ENCODE data around the gene ICE1.
"Not testable (repeated sequence)": the region's sequence is repeated elsewhere in the genome, so short reads cannot be mapped to it uniquely, and the experiment has no call there.

The ICE1 gene, protein sequence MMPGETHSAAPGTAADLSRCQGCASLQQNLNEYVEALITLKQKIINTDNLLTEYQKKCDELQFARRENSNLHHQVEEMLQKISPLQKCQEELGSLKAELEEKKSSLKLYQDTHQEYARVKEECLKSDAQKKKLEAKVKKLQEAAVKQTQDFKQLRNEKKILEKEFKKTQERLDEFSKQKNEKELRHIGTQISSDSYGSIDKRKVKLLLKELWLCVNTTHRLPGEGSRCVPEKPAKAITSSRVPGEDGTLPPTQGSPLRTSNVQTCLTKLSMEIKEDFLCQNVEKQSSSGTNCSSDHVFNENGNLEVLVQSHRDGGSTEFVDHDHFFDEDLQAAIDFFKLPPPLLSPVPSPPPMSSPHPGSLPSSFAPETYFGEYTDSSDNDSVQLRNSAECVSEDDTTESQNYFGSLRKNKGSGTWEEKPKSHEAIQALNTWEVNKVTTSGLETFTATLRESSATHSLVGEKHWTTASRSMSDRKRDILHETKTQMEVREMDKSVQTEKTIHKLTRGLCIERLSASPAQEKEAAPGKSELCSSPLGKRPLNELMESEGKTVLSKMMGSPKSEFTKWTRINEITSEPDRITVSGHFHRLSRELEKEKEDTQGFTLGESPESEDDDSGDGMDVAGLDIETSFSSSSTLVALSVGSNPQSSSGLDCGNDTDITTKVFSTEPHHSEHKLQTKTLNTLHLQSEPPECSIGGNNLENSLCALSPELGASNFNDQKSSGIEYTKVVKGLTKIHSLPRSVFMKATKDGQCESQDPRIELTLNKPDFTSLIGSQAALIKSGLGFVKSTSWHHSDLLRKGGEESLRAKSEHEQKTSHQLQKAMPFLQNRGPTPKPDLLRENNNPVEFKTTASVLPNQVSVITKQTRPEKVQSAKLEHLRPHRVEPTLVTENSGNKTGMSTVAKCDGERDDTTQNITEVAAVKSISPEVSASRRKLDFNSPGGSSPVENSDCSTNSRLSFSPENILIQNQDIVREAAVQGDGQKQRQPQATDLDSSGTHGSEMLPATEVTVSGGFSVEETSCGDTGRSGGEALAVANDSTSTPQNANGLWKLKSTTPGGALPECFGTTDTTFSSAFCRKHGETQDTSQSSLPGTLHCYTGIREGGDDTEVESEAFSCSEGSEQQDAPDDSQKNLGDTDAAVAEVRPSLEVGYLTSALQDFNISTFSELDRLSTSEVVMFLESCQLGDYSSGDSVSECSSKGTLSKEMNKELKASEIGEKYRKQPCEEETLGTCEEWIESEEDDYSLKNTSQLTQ (N-terminal part only)

DNA sequence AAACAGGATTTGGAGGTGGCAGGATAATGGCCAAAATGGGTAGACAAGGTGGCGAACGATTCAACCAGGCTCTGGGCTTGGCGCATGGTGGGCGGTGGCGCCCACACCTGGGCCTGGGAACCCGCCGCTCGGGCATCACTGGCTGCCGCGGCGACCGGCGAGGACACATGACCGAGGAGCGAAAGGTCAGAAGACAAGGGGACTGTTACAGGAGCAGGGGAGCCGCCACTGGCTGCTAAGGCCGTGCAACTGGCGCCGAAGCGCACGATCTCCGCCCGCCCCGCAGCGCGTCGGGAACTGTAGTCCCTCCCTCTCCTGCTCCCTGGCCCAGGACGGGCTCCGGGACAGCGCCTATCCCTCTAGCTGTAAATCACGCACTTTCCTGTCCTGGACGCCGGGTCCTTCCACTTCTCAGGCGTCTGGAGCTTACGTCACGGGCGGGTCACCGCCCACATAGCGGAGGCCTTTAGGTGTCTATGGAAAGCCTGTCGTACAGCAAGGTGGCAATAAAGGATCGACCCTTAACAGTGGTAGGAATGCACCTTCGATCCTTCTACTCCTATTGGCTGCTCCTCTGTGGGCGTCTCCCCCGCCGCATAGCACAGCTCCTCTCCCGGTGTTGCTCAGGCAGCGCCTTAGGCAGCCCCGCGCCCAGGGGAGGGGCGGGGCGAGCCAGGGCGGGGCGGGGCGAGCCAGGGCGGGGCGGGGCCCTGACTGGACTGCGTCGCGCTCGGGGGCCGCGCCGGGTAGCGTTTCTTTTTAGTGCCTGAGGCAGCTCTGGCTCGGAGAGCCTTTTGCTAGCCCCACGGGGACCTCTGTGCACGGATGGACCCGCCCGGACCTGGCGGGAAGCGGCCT, at the start of gene ICE1:
Gene ICE1 (plus strand): TSS at position 717 of the 858 bp plus-strand sequence. CDS start 239 bp downstream, outside the sequence.
- DNase-seq (ENCODE audit: low read depth): peak; percentile 97

- DNase-seq (ENCODE audit: low read depth): no peak
These were observed 49.5 kb upstream of the ICE1 start for GRCh38 chr5:5372930-5373329.

GRCh38 chr5:5373351-5373989, 49.0 kb upstream of the ICE1 start:
- DNase-seq (ENCODE audit: low read depth): no peak

DNA sequence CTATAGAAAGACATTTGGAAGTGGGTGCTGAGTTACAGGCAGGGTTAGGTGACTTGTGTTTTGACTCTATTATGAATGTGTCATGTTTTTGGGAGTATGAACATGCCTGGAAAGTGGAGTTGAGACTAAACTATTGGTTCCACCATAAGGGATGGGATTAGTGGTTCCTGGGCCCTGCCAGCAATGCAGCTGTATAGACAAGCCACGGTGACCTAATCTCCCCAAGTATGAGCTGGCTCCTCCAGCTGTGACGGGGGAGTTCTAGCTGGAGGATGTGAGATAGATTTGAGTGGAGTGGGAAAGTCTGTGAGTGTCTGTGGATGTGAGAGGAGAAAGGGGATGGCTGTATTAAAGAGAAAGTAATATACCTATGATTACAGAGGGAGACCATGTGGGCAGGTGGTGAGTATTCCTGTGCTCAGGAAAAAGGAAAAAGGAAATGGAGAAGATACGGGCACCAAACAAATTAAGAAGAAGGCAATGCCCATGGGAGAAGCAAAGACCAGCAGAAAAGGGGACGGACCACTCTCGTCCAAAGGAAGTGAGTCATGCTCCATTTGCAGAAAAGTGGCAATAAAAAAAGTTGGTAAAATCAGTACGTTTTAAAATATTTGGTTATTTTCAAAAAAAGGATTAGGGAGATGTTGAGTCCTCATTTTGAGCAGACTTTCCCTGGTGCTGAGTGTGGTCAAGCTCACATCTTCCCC, 48.3 kb upstream of the ICE1 start:
- DNase-seq (ENCODE audit: low read depth): peak; percentile 41

- no peak for DNase-seq (ENCODE audit: low read depth)
These were observed 44.7 kb upstream of the ICE1 start for GRCh38 chr5:5377780-5378179.

DNA sequence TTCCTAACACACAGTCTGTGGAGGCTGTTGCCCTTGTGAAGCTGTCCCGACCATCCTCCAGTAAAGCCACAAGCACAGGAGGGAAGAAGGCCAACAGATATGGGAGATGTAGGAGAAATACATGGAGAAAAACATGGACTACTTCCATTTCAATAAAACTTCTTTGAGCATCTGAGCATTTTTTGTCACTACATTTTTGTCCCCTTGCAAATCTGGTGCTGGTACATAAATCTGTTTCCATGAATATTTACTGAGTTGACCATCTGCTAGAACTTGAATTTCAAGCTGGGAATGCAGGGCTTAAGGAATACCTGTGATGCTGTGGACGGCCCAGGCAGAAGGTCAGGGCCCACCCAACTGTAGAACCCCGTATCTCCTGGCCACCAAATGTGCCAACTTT, 43.9 kb upstream of the ICE1 start:
- DNase-seq (ENCODE audit: low read depth): no peak

DNA sequence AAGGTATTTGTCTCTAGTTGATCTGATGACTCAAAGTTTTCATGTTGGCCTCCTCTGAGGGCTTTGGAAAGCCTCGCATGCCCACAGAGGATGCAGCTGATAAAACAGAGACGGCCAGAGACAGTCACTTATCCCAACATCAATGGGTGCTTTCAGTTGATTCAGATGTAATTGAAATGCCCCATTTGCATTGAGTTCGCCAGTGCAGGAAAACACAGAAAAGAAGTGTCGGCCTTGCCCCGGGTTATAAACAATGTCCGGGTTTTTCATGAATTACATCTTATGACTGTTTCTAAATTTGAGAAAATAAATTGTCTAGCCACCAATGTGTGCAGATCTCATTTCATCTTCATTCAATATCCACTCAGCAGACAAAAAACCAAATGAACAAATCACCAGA, 42.2 kb upstream of the ICE1 start:
- DNase-seq (ENCODE audit: low read depth): no peak

GRCh38 chr5:5381310-5381913, 41.1 kb upstream of the ICE1 start:
- DNase-seq (ENCODE audit: low read depth): no peak

DNA sequence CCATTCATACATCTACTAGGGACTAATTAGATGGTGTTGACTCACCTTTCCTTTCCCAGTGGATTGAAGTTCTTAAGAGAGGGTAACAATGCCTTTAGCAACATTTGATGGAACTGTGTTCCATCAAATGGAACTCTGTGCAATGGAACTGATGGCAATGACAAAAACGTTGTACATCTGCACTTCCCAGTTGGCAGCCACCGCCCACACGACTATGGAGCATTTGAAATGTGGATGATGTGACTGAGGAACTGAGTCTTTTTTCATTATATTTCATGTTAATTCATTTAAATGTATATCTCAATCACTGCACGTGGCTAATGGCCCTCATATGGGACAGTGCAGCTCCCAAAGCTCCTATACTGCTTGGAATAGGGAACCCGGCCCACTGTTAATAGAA, 39.0 kb upstream of the ICE1 start:
- no peak for DNase-seq (ENCODE audit: low read depth)

DNA sequence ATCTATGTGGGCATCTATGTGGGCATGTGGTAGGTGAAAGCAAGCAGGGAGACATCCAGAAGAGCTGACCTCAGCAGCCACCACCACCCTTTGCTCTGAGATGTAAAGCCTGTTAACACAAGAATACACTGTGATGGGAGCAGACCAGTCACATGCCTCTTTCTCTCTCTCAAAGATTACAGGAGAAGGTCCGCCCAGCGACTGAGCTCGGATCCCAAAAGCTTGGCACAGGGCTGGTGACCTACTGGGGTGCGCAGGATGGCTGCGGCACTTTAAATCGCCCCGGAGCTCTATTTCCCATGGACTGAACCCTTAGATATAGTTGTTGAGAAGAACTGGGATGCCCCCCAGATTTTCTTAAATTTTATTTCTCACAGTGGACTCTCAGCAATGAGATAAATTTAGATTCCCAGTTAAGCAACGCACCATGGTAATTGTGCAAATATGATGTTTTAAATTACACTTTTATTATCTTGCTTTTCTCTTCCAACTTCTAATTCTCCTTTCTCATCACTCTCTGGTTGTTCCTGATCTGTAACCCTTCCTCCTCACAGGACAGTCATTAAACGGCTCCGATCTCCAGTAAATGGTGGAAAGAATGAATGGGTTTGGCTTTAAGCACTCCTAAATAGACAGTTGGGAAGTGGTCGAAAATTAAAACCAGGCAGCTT, 37.7 kb upstream of the ICE1 start:
- no peak for DNase-seq (ENCODE audit: low read depth)

GRCh38 chr5:5385331-5385662, 37.2 kb upstream of the ICE1 start:
- no peak for DNase-seq (ENCODE audit: low read depth)

DNA sequence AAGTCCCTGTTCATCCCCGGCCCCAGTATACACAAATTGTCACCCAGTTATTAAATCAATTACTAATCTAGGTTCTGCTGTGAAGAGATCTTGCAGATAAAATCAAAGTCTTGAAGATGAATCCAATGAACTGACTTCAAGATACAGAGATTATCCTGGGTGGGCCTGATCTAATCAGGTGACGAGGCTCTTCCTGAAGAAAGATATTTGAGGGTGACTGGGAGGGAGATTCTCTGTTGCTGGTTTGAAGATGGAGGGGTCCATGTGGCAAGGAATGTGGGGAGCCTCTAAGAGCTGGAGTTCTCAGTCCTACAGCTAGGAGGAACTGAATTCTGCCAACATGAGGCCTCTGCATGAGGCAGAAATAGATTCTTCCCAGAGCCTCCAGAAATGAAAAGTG, 36.1 kb upstream of the ICE1 start:
- no peak for DNase-seq (ENCODE audit: low read depth)

DNA sequence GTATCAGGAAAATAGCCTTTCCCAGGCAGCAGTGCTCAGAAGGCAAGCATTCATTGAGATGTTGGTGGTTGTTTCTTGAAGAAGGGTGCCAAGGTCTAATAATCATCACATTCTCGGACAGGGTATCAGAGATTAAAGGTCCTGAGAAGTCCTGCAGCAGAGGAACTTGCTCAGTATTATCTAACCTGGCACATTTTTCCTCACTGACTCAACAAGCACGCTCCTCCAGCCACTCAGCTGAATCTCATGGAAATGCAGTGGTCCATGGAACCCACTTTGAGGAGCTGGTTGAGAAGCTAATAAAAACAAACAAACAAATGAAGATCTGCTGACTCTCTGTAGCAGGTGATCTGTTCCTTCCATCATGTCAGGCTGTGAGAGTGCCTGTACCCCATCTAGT, 35.3 kb upstream of the ICE1 start:
- no peak for DNase-seq (ENCODE audit: low read depth)

- no peak for DNase-seq (ENCODE audit: low read depth)
These were observed 34.7 kb upstream of the ICE1 start for GRCh38 chr5:5387777-5388176.

- DNase-seq (ENCODE audit: low read depth): not testable (repeated sequence)
These were observed 32.2 kb upstream of the ICE1 start for GRCh38 chr5:5390121-5390869.

DNA sequence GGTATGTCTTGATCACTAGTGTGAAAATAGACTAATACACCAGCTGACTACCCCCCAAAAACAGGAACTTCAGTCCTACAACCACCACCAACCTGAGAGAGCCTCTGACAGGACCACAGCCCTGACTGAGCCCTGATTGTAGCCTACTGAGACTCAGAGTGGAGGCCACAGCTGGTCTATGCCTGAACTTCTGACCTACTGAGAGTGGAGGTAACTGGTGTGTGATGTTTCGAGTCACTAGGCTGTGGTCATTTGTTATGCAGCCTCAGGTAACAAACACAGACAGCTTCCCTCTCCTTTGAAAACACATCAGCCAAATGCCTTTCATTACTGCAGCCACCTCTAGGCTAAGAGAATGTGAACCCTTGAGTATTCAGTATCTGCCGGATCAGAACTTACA, 30.0 kb upstream of the ICE1 start:
- DNase-seq (ENCODE audit: low read depth): not testable (repeated sequence)

DNA sequence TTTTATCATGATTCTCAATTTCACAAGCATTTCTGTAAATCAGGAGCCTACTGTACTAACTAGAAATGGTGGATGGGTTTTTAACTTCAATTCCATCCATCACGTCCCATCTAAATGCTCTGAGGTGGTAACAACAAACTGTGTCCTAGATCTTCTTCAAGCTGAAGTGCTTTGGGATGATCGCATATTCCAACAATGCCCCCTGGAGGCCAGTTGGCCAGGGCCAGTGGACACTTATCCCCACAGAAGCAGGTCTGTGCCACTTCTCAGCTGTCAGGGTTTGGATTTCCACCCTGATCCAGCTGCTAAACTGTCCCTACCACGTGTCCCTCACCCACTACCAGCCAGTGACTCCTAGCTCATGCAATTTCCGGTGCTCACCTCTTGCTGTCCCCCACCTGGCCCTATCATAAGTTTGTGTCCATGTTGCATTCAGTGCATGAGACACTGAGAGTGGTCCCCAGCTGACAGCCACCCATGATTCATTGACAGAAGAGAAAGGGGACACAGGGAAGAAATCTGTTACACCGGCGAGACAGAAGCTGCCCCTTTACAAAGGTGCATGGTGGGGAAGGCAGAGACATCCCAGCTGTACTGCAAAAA, 28.0 kb upstream of the ICE1 start:
- peak; percentile 45 for DNase-seq (ENCODE audit: low read depth)

- not testable (repeated sequence) for DNase-seq (ENCODE audit: low read depth)
These were observed 27.4 kb upstream of the ICE1 start for GRCh38 chr5:5395093-5395492.

Data from iris pigment epithelial cell (primary cell).